NB4 (cell line): ENCODE results near the gene TPRG1L.

Experiments used
- CTCF ChIP-seq: IDR thresholded peaks from one replicate; pipeline ENCODE4 v1.5.1; 2012; ENCODE audit warnings: low read depth, low read length
- POLR2A ChIP-seq: IDR thresholded peaks from 2 replicates; pipeline ENCODE4 v1.6.1; 2011; ENCODE audit warnings: mild to moderate bottlenecking; ENCODE audit not compliant: insufficient read length; ENCODE audit errors: extremely low read depth

GRCh38 chr1:3596663-3597598 is 27.9 kb upstream of the TPRG1L start:
- TF ChIP-seq POLR2A: no peak
- TF ChIP-seq CTCF: no peak
